HepG2 (cell line): Measurements from ENCODE around the gene AKNA. TPM values are rescaled to one million over a fixed set of nuclear protein-coding genes. Genes with fewer than 3 reads are reported as not detected.

Experiments
- ATAC-seq: fragments of 200-7000 bp; cut with Tn5 transposase; 3 replicates; pipeline ENCODE4 v1.9.1; 2020; ENCODE audit warnings: mild to moderate bottlenecking, moderate library complexity
- BruUV-seq: library from RNA; stranded (reverse); fragments of 400-500 nt; replicated peaks from 2 replicates; lab custom pipeline; 2021; lab: Mats Ljungman, UMichigan
- CTCF ChIA-PET: fragments of 300-600 bp; formaldehyde crosslinking; extraction: SDS; loops from one replicate; lab custom pipeline; 2021; ENCODE audit warnings: low total read pairs, inconsistent platforms, low intra/inter-chr PET ratio; lab: Yijun Ruan, JAX
- POLR2A ChIA-PET: fragments of 350-600 bp; sonication (Branson Sonifier 250); formaldehyde crosslinking; loops from one replicate; lab custom pipeline; 2020; ENCODE audit warnings: antibody characterized with exemption, inconsistent platforms; lab: Yijun Ruan, JAX
- DNase-seq: peaks from one replicate; pipeline ENCODE4 v3.0.0-alpha.2; 2015; ENCODE audit warnings: low spot score
- FAIRE-seq: peaks from 3 replicates; lab custom pipeline; 2011; peaks lifted over from hg19 to GRCh38; lab: Jason Lieb, UNC
- H2AFZ ChIP-seq: one replicate; pipeline ENCODE4 v1.6.1; 2011; ENCODE audit warnings: low read length, inconsistent platforms
- H3K27ac ChIP-seq: fragments of 300-600 bp; 3 replicates; pipeline ENCODE4 v1.8.0; 2011; ENCODE audit warnings: mixed run types, mild to moderate bottlenecking, mixed read lengths, low read length, inconsistent platforms; ENCODE audit not compliant: insufficient read depth; ENCODE audit errors: extremely low read length
- H3K27me3 ChIP-seq, 2 experiments: fragments of 200-600 bp in 1 of 2; 2 replicates in 1 of 2; 3 replicates in 1 of 2; pipeline versions ENCODE4 v1.6.0 to v1.8.0; 2011; ENCODE audit warnings: low read length in 2 of 2, mild to moderate bottlenecking in 2 of 2, moderate library complexity in 2 of 2, inconsistent platforms in 1 of 2; ENCODE audit not compliant: insufficient read depth in 2 of 2, control insufficient read depth in 1 of 2
- H3K36me3 ChIP-seq, 2 experiments: fragments of 200-600 bp in 1 of 2; replicated peaks in 1 of 2; 2 replicates in 1 of 2; 3 replicates in 1 of 2; pipeline versions ENCODE4 v1.5.1 to v1.8.0; 2011; ENCODE audit warnings: low read length in 2 of 2, inconsistent platforms in 1 of 2; ENCODE audit not compliant: insufficient read depth in 2 of 2, control insufficient read depth in 1 of 2
- H3K4me1 ChIP-seq: 2 replicates; pipeline ENCODE4 v1.5.1; 2012; ENCODE audit warnings: low read length, inconsistent platforms; ENCODE audit not compliant: insufficient read depth
- H3K4me2 ChIP-seq: 2 replicates; pipeline ENCODE4 v1.6.0; 2011; ENCODE audit warnings: low read depth, low read length, inconsistent platforms
- H3K4me3 ChIP-seq, 3 experiments: fragments of 200-600 bp in 1 of 3; sonication (generic), shearing (Covaris generic) in 1 of 3; replicated peaks in 1 of 3; 2 replicates each; pipeline ENCODE4 v1.5.1; 2011 to 2016; ENCODE audit warnings: low read length in 3 of 3, inconsistent platforms in 2 of 3, low read depth in 2 of 3, mild to moderate bottlenecking in 2 of 3, control low read depth in 1 of 3, mixed read lengths in 1 of 3; ENCODE audit not compliant: insufficient read depth in 1 of 3
- H3K79me2 ChIP-seq: one replicate; pipeline ENCODE4 v1.6.1; 2011; ENCODE audit warnings: low read length, inconsistent platforms; ENCODE audit not compliant: insufficient read depth
- H3K9ac ChIP-seq: 2 replicates; pipeline ENCODE4 v1.6.0; 2011; ENCODE audit warnings: mild to moderate bottlenecking, low read depth, low read length, inconsistent platforms; ENCODE audit not compliant: insufficient read depth
- H3K9me3 ChIP-seq: 2 replicates; pipeline ENCODE4 v1.5.1; 2012; ENCODE audit warnings: mild to moderate bottlenecking, low read length
- H4K20me1 ChIP-seq: 2 replicates; pipeline ENCODE4 v1.6.0; 2011; ENCODE audit warnings: inconsistent platforms, mild to moderate bottlenecking, low read length, moderate library complexity; ENCODE audit not compliant: insufficient read depth
- CEBPB ChIP-seq: IDR thresholded peaks from 2 replicates; pipeline ENCODE4 v1.6.1; 2011; ENCODE audit warnings: low read depth, low read length, improper control_type of control experiment, borderline replicate concordance
- ZNF75D ChIP-seq: sonication (generic); formaldehyde crosslinking; IDR thresholded peaks from 2 replicates; pipeline ENCODE4 v1.8.1; 2023; ENCODE audit warnings: missing genetic modification reagents, mild to moderate bottlenecking, borderline replicate concordance
- WGBS: methylation state at CpG from one replicate; pipeline ENCODE4 v1.1.6; 2017; ENCODE audit warnings: low lambda C conversion rate; 5-methylcytosine and 5-hydroxymethylcytosine counted together
- in situ Hi-C: cut with HindIII; loops from 2 replicates; pipeline ENCODE4 v1.10.0; 2017; ENCODE audit warnings: low pct_unique_long_range_greater_than_20kb; ENCODE audit not compliant: extremely low pct_ligation_motif_present
- intact Hi-C: fragments of 100-400 bp; cut with micrococcal nuclease; formaldehyde crosslinking; loops from one replicate; pipeline ENCODE4 v1.10.0; 2022; ENCODE audit not compliant: unreplicated experiment
- polyA plus RNA-seq, 8 experiments: library from polyadenylated mRNA; depleted of rRNA in 3 of 8; stranded (reverse) in 7 of 8; unstranded in 1 of 8; fragments of >200 nt; fragmentation: Illumina TruSeq in 4 of 8; extraction: Trizol in 4 of 8; gene quantifications; 2 replicates each; pipeline versions ENCODE4 v1.2.1 to v1.2.3, GENCODE V29; 2011 to 2016; ENCODE audit warnings: low read depth in 4 of 8, missing spikeins in 1 of 8, mixed read lengths in 1 of 8; ENCODE audit not compliant: insufficient read depth in 1 of 8
- total RNA-seq, 5 experiments: library from RNA; depleted of rRNA; stranded (reverse); fragments of >200 nt; fragmentation: Illumina TruSeq; extraction: Trizol; gene quantifications; 2 replicates each; pipeline ENCODE4 v1.2.3, GENCODE V29; 2016; ENCODE audit warnings: low read depth in 1 of 5
- TF ChIP-seq, protein P1 (sequence below): IDR thresholded peaks from 2 replicates; pipeline ENCODE4 v1.6.1; 2016; ENCODE audit warnings: mild to moderate bottlenecking, missing biosample characterization, missing genetic modification reagents
- TF ChIP-seq, protein P2 (sequence below): sonication (generic); formaldehyde crosslinking; IDR thresholded peaks from 2 replicates; pipeline ENCODE4 v1.9.0; 2022; ENCODE audit warnings: low read depth, missing genetic modification reagents

AKNA gene
- total and polyA plus RNA-seq, 2 of the 13 experiments (the other 11 are each of a cell fraction or from before 2014, with no cell fraction given) = 3.0 to 3.1 TPM

DNA sequence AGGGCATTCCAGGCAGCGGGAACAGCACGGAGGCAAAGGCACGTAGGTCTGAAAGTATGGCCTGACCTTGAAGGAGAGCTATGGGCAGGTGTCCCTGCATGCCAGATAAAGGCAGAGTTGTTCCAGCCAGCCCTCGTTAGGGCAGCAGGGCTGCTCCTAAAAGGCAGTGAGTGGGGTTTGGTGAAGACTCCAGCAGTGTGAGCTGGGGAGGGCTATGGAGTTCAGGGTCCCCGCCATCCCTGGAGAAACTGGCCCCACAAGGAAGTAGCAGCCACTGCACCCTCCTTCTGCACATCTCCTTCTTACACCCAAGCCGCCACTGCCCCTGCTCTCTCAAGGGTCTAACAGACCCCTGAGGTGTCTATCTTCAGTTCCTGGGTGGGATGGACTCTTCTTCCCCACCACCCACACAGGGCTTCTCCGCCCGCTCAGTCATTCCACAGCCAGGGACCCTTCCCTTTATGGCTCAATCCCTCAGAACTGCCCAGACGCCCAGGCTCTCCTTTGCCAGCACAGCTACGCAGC lies 1.4 kb downstream of the AKNA start:
- Histone ChIP-seq H3K9ac (no peak overlapping the region), H4K20me1 (0 out of 2 replicates have a peak, but pooled peaks cover 5% of the 10 kb centered on the region), H3K27me3 (no peaks in the 10 kb centered on the region), H3K4me1 (peaks cover 47% of the 10 kb centered on the region), H3K4me3 (peak overlapping the region; percentile 59 to 68 (median 60); a peak in 4 of 6 replicates), H3K36me3 (no peaks in the 10 kb centered on the region)
- in situ Hi-C loops = no loop called here
- no peak for FAIRE-seq
- no peak for DNase-seq
- 39% methylated on average over 10 of the region's 10 CpGs for WGBS
- no TSS peak for BruUV-seq
- TF ChIP-seq, protein P1, sequence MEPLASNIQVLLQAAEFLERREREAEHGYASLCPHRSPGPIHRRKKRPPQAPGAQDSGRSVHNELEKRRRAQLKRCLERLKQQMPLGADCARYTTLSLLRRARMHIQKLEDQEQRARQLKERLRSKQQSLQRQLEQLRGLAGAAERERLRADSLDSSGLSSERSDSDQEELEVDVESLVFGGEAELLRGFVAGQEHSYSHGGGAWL (CRISPR knock-in tag) = no peak
- TF ChIP-seq, protein P2, sequence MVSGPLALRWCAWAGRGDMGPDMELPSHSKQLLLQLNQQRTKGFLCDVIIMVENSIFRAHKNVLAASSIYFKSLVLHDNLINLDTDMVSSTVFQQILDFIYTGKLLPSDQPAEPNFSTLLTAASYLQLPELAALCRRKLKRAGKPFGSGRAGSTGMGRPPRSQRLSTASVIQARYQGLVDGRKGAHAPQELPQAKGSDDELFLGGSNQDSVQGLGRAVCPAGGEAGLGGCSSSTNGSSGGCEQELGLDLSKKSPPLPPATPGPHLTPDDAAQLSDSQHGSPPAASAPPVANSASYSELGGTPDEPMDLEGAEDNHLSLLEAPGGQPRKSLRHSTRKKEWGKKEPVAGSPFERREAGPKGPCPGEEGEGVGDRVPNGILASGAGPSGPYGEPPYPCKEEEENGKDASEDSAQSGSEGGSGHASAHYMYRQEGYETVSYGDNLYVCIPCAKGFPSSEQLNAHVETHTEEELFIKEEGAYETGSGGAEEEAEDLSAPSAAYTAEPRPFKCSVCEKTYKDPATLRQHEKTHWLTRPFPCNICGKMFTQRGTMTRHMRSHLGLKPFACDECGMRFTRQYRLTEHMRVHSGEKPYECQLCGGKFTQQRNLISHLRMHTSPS = no peak
- no peak for TF ChIP-seq CEBPB
- TF ChIP-seq ZNF75D (CRISPR knock-in tag) = 0 out of 2 replicates have a peak, but pooled peaks have one; percentile 37
- TF ChIP-seq, all 625 proteins: peak for 1
- no peak overlapping the region for H3K27ac ChIP-seq
- ChIA-PET POLR2A (interaction anchor here (3.4 kb wide), 1 partner anchor 11 kb away, joined by 24 read pairs; no protein-coding TSS in a partner anchor), CTCF (no interaction called here)
- peak overlapping the region; percentile 89 for H3K4me2 ChIP-seq
- H3K79me2 ChIP-seq = no peaks in the 10 kb centered on the region
- no peaks in the 10 kb centered on the region for H3K9me3 ChIP-seq
- H2AFZ ChIP-seq = no peak overlapping the region
- ATAC-seq = peak; percentile 12
- intact Hi-C loops = loop anchor here (5.0 kb wide), 1 partner anchor 49 kb away; no protein-coding TSS in a partner anchor
